ENCODE results near the gene RIC1. TPM values are rescaled to one million over a fixed set of nuclear protein-coding genes. Genes with fewer than 3 reads are reported as not detected.

The RIC1 gene
- total RNA-seq, 6 experiments from 2014 or later = 25.8 to 35.2 (median 29.8) TPM

- DNase-seq = no peak
- Mint-ChIP-seq H3K9me3 (no peaks in the 10 kb centered on the region), H3K4me3 (no peak overlapping the region), H3K36me3 (ENCODE audit: low read depth) (peaks cover 30% of the 10 kb centered on the region), H3K27me3 (ENCODE audit: insufficient read depth) (no peaks in the 10 kb centered on the region), H3K4me1 (ENCODE audit: low read depth) (no peaks in the 10 kb centered on the region), H3K27ac (no peak overlapping the region)
- no peak for TF ChIP-seq CTCF (IDR thresholded peaks at IDR 0.05)
These were observed 121.7 kb downstream of the RIC1 start for GRCh38 chr9:5750569-5750968.

- H3K36me3 Mint-ChIP-seq (ENCODE audit: low read depth) = peaks cover 55% of the 10 kb centered on the region
- peaks cover 48% of the 10 kb centered on the region for H3K4me1 Mint-ChIP-seq (ENCODE audit: low read depth)
- no peak overlapping the region for H3K27ac Mint-ChIP-seq
- peaks cover 1% of the 10 kb centered on the region; the same call in 1 of the 2 replicates for H3K27me3 Mint-ChIP-seq (ENCODE audit: insufficient read depth)
- no peaks in the 10 kb centered on the region for H3K9me3 Mint-ChIP-seq
- no peak for TF ChIP-seq CTCF (IDR thresholded peaks at IDR 0.05)
- DNase-seq = no peak
- H3K4me3 Mint-ChIP-seq = no peak overlapping the region
These were observed 127.7 kb downstream of the RIC1 start for GRCh38 chr9:5756633-5757032.

- Mint-ChIP-seq H3K9me3 (no peaks in the 10 kb centered on the region), H3K36me3 (ENCODE audit: low read depth) (peaks cover 60% of the 10 kb centered on the region), H3K4me1 (ENCODE audit: low read depth) (peaks cover 69% of the 10 kb centered on the region), H3K27me3 (ENCODE audit: insufficient read depth) (peaks cover 1% of the 10 kb centered on the region; the same call in 1 of the 2 replicates), H3K4me3 (no peak overlapping the region), H3K27ac (0 out of 2 replicates have a peak overlapping the region, but pooled peaks have one; percentile 34)
- no peak for DNase-seq
- no peak for TF ChIP-seq CTCF (IDR thresholded peaks at IDR 0.05)
These were observed 131.4 kb downstream of the RIC1 start for GRCh38 chr9:5760338-5760737.

GRCh38 chr9:5762421-5762820 is 133.5 kb downstream of the RIC1 start:
- Mint-ChIP-seq H3K4me1 (ENCODE audit: low read depth) (peaks cover 57% of the 10 kb centered on the region), H3K4me3 (peak overlapping the region; percentile 4; the same call in 1 of the 2 replicates), H3K27me3 (ENCODE audit: insufficient read depth) (peaks cover 1% of the 10 kb centered on the region; the same call in 1 of the 2 replicates), H3K27ac (peak overlapping the region; percentile 62), H3K36me3 (ENCODE audit: low read depth) (peaks cover 69% of the 10 kb centered on the region), H3K9me3 (no peaks in the 10 kb centered on the region)
- TF ChIP-seq CTCF (IDR thresholded peaks at IDR 0.05) = no peak
- DNase-seq = peak; percentile 20

GRCh38 chr9:5764130-5764868 is 135.4 kb downstream of the RIC1 start:
- peaks cover 3% of the 10 kb centered on the region for H3K27me3 Mint-ChIP-seq (ENCODE audit: insufficient read depth)
- peaks cover 68% of the 10 kb centered on the region for H3K36me3 Mint-ChIP-seq (ENCODE audit: low read depth)
- no peak for DNase-seq
- H3K4me3 Mint-ChIP-seq = no peak overlapping the region
- no peaks in the 10 kb centered on the region for H3K9me3 Mint-ChIP-seq
- peaks cover 48% of the 10 kb centered on the region for H3K4me1 Mint-ChIP-seq (ENCODE audit: low read depth)
- no peak for TF ChIP-seq CTCF (IDR thresholded peaks at IDR 0.05)
- no peak overlapping the region for H3K27ac Mint-ChIP-seq

All from HFFc6 (cell line).